HG03442 (cell line): ENCODE data around the gene INPP5F.

ENCODE experiments used
- ATAC-seq: cut with Tn5 transposase; IDR thresholded peaks from one replicate; pipeline ENCODE4 v1.9.1; 2021; ENCODE audit warnings: mild to moderate bottlenecking, moderate library complexity; ENCODE audit not compliant: unreplicated experiment

INPP5F gene, protein sequence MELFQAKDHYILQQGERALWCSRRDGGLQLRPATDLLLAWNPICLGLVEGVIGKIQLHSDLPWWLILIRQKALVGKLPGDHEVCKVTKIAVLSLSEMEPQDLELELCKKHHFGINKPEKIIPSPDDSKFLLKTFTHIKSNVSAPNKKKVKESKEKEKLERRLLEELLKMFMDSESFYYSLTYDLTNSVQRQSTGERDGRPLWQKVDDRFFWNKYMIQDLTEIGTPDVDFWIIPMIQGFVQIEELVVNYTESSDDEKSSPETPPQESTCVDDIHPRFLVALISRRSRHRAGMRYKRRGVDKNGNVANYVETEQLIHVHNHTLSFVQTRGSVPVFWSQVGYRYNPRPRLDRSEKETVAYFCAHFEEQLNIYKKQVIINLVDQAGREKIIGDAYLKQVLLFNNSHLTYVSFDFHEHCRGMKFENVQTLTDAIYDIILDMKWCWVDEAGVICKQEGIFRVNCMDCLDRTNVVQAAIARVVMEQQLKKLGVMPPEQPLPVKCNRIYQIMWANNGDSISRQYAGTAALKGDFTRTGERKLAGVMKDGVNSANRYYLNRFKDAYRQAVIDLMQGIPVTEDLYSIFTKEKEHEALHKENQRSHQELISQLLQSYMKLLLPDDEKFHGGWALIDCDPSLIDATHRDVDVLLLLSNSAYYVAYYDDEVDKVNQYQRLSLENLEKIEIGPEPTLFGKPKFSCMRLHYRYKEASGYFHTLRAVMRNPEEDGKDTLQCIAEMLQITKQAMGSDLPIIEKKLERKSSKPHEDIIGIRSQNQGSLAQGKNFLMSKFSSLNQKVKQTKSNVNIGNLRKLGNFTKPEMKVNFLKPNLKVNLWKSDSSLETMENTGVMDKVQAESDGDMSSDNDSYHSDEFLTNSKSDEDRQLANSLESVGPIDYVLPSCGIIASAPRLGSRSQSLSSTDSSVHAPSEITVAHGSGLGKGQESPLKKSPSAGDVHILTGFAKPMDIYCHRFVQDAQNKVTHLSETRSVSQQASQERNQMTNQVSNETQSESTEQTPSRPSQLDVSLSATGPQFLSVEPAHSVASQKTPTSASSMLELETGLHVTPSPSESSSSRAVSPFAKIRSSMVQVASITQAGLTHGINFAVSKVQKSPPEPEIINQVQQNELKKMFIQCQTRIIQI

GRCh38 chr10:119725828-119726675 is at the start of gene INPP5F:
INPP5F (plus strand) TSS chr10:119726050; CDS start chr10:119726263, 213 bp downstream.
- ATAC-seq, result peak; percentile 86

GRCh38 chr10:119677126-119677525 is 48.7 kb upstream of the INPP5F start:
- ATAC-seq, result no peak

DNA sequence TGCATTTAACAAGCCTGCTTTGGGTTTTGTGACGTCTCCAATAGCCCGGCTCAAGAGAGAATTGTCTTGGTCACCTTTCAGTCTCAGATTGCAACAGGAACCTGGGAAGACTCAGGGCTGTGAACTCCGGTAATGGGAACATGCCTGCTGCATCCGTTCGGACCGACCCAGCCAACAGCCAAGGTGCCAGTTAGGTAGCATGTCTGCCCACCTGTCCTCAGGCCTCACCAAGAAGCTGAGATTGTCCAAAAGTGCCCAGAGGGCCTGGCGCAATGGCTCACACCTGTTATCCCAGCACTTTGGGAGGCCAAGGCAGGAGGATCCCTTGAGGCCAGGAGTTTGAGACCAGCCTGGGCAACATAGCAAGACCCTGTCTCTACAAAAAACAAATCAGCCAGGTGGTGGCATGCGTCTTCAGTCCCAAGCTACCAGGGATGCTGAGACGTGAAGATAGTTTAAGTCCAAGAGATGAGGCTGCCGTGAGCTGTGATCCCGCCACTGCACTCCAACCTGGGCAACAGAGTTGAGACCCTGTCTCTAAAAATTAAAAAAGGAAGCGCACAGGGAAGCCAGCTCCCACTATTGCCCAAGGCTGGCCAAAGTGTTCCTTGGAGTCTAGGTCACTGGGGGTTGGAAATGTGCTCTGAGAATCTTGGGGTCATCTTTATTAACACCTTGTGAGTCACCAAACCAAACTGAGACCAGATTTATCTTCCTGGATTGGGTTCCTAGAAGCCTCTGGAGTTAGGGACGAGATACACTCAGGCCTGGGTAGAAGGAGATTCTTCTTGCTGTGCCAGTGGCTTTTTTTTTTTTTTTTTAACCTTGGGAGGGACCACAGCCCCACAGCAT is 47.7 kb upstream of the INPP5F start:
- ATAC-seq, result no peak

- no peak for ATAC-seq
These were observed 46.4 kb upstream of the INPP5F start for GRCh38 chr10:119679480-119679829.

DNA sequence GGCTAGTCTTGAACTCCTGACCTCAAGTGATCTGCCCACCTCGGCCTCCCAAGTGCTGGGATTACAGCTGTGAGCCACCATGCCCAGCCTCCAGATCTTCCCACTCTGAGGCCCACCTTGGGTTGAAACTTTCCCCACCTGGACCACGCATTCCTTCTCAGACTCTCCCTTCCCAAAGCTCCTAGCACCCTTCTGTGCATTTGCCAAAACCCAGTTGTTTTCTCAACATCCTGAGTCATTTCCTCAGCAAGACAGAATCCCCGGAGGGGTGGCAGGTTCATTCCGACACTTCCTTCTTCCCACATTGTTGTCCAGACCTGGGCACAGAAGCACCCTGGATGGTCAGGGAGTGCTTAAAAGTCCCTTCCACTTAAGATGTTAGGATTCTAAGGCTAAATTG is 45.8 kb upstream of the INPP5F start:
- no peak for ATAC-seq

GRCh38 chr10:119680650-119681081 is 45.2 kb upstream of the INPP5F start:
- no peak for ATAC-seq

DNA sequence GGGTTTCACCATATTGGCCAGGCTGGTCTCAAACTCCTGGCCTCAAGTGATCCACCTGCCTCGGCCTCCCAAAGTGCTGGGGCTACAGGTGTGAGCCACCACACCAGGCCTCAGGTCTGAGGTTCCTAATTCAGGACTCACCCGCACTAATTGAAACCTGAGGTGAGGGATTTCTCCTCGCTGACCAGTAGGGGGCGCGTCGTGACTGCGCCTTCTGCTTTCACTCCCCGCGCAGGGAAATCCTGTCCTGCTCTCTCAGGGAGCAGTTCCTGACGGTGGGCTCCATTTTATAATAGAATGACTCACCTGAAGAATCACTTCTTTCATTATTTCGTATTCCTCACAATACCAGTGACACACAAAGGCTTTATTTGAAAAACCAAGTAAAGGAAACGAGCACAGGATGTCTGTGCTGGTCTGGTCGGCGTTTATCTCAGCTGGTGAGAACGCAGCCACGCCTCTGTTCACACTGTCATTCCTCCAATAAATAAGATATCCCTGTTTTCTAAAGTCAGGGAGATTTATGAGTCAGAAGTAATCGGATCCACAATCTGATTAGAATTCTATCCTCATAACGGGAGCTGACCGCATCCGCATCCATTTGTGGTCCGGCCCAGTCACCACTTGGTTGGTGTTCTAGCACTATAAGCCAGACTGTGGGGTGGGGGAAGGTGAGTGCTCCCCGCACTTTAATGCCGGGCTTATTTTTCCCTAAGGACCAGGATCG is 39.2 kb upstream of the INPP5F start:
- peak; percentile 78 for ATAC-seq

DNA sequence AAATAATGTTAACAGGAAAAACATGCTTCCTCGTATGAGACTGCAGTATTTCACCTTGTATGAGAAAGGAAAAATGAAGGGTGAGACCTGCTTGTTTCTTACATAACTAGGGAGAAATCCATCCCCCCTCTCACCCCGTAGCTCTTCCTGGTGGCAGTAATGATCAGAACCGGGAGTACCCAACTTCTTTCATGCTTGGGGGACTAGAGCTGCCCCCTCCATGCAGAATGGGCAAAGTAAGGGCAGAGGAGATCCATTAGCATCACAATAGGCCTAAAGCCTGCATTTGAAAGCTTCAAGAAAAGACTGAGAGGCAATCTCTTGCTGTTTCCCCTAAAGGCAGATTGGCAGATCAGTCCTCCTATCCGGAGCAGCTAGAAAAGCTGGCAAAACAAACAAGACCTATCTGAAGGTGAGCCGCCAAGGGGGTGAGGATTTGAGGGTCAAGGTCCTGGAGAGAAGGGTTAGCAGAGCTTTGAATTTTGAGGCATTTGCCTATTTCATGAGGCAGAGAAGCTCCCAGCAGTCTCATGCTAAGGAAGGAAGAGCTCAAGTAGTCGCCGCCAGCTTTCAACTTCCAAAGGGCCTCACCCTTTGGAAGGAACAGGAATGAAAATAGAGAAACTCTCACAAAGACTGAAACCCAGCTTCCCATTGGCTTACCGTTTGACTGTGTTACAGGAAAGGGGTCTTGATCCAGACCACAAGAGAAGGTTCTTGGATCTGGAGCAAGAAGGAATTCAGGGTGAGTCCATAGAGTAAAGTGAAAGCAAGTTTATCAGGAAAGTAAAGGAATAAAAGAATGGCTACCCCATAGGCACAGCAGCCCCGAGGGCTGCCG is 38.4 kb upstream of the INPP5F start:
- no peak for ATAC-seq

- ATAC-seq, result no peak
These were observed 37.8 kb upstream of the INPP5F start for GRCh38 chr10:119688033-119688508.

DNA sequence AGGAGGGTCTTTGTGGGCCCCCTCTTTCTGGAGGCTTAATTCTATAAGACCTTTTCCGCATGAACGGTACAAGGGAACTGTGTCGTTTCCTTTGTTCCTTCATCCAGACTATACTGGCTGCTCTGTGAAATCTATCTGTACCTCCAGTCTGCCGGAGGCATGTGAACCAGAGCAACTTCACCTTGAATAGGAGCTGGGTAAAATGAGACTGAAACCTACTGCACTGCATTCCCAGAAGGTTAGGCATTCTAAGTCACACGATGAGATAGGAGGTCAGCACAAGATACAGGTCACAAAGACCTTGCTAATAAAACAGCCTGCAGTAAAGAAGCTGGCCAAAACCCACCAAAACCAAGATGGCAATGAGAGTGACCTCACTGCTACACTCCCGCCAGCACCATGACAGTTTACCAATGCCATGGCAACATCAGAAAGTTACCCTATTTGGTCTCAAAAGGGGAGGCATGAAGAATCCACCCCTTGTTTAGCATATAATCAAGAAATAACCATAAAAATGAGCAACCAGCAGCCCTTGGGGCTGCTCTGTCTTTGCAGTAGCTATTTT is 36.8 kb upstream of the INPP5F start:
- ATAC-seq, result no peak

DNA sequence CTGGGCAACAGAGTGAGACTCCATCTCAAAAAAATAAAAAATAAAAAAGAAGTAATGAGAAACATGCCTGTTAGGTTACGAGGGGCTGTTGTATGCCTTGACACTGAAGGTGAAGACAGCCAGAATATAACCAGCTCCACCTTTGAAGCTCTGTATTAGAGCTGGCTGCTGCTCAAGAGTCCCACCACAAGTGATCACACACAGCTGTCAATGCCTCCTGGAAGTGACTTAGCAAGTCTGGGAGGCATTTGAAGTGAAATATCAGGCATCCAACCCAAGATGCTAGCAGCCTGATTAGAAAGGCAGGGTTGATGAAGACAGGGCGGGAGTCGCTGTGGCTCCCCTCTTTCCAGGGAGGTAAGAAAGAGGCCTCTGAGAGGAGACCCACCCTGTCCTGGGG is 34.1 kb upstream of the INPP5F start:
- ATAC-seq, result no peak

GRCh38 chr10:119693262-119693957 is 32.4 kb upstream of the INPP5F start:
- ATAC-seq, result peak; percentile 49

GRCh38 chr10:119694608-119695007 is 31.2 kb upstream of the INPP5F start:
- no peak for ATAC-seq

- peak; percentile 54 for ATAC-seq
These were observed 25.4 kb upstream of the INPP5F start for GRCh38 chr10:119700321-119700954.

GRCh38 chr10:119701861-119702260 is 24.0 kb upstream of the INPP5F start:
- ATAC-seq, result no peak

- ATAC-seq, result no peak
These were observed 23.3 kb upstream of the INPP5F start for GRCh38 chr10:119702583-119702982.
